HG02642 (cell line): ENCODE measurements around the gene NKD2.
"Not testable (repeated sequence)": the region's sequence is repeated elsewhere in the genome, so short reads cannot be mapped to it uniquely, and the experiment has no call there.

Experiments
- ATAC-seq: cut with Tn5 transposase; IDR thresholded peaks from one replicate; pipeline ENCODE4 v1.9.1; 2021; ENCODE audit warnings: mild to moderate bottlenecking; ENCODE audit not compliant: unreplicated experiment, poor library complexity

The NKD2 gene

GRCh38 chr5:1054799-1055775 lies 46.5 kb downstream of the NKD2 start:
- ATAC-seq, result no peak

- ATAC-seq, result no peak
Measured at GRCh38 chr5:1055896-1056610, 47.5 kb downstream of the NKD2 start.

GRCh38 chr5:1056611-1057484 lies 48.2 kb downstream of the NKD2 start:
- ATAC-seq, result no peak

GRCh38 chr5:1057485-1058082 lies 49.0 kb downstream of the NKD2 start:
- no peak for ATAC-seq

GRCh38 chr5:1058083-1058945 lies 49.7 kb downstream of the NKD2 start:
- no peak for ATAC-seq

GRCh38 chr5:1058988-1059883 lies 50.6 kb downstream of the NKD2 start:
- no peak for ATAC-seq

- no peak for ATAC-seq
Measured at GRCh38 chr5:1059884-1060263, 51.3 kb downstream of the NKD2 start.

GRCh38 chr5:1060535-1060981 lies 52.0 kb downstream of the NKD2 start:
- no peak for ATAC-seq

GRCh38 chr5:1061292-1061691 lies 52.7 kb downstream of the NKD2 start:
- not testable (repeated sequence) for ATAC-seq

- no peak for ATAC-seq
Measured at GRCh38 chr5:1061916-1062315, 53.3 kb downstream of the NKD2 start.

GRCh38 chr5:1062761-1063568 lies 54.4 kb downstream of the NKD2 start:
- no peak for ATAC-seq

GRCh38 chr5:1063661-1064382 lies 55.2 kb downstream of the NKD2 start:
- no peak for ATAC-seq

GRCh38 chr5:1064383-1065142 lies 56.0 kb downstream of the NKD2 start:
- ATAC-seq, result no peak

- no peak for ATAC-seq
Measured at GRCh38 chr5:1065143-1065750, 56.6 kb downstream of the NKD2 start.

GRCh38 chr5:1065891-1066650 lies 57.5 kb downstream of the NKD2 start:
- no peak for ATAC-seq
